Mesenteric fat pad (tissue), 1 donor: ENCODE data around the gene ZNF138. TPM values are rescaled to one million over a fixed set of nuclear protein-coding genes. Genes with fewer than 3 reads are reported as not detected.
"Not testable (repeated sequence)": the region's sequence is repeated elsewhere in the genome, so short reads cannot be mapped to it uniquely, and the experiment has no call there.

Experiments
- DNase-seq: peaks from one replicate; pipeline ENCODE4 v3.0.0-alpha.2; 2020; ENCODE audit warnings: low spot score
- total RNA-seq: library from RNA; stranded (reverse); fragmentation: NEBNext Ultra II Directional; extraction: Animal tissue kit (Norgen Biotek cat#: 25700); gene quantifications from one replicate; pipeline ENCODE4 v1.2.1, GENCODE V29; 2021
- donor health status: DM: yes; HTN: yes; CAD: no.

ZNF138 gene
- total RNA-seq, 1 donor from 2014 or later: 4.0 TPM

DNA sequence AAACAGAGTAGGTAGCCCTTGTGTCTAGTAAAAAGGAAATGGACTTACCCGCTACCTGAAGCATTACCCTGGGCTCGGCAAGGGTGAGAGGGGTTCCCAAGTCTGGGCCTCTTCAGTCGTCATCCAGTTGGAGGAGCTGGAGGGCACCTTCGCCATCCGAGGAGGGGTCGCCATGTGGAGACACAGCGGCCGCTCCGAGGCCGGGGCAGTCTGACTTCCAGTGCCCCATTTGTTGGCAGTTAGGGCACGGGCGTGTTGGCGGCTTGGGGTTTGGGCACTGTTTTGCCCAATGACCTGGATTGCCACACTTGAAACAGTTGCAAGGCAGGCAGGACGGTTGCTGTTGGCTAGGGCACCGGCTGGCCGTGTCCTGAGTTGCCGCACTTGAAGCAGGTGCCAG is 43.8 kb downstream of the ZNF138 start:
- not testable (repeated sequence) for DNase-seq

DNA sequence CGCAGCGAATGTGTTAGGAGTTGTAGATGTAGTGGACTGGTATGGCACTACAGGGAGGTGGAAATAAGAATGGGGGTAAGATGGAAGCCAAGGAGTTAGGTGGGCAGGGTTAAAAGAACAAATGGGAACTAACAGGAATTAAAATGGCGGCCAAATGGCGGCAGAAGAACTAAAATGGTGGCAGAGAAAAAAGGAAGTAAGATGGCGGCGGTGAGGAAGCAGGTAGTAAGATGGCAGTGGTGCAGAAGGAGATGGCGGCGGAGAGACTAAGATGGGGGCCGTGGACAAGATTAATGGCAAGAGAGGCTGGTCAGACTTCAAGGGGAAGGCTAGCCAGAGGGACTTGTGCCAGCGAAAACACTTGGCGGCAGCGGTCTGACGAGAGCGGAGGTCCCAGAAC is 44.5 kb downstream of the ZNF138 start:
- DNase-seq: no peak

DNA sequence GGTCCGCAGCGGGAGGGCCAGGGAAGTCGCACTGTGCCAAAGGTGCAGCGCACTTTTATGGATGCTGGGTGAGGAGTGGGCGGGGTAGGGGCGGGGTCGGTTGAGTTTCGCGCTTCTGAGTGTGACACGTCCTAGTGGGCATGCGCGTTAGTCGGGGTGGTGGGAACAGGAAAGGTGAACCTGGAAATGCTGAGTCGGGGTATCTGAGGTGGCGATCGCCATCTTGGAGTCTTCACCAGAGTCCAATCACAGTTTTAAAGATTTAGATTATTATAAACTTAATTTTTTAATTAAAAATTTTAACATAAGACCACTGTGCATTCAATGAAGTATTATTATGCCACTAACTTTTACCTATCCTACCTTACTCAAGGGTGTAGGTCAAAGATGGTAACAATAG is 45.7 kb downstream of the ZNF138 start:
- DNase-seq: no peak

DNA sequence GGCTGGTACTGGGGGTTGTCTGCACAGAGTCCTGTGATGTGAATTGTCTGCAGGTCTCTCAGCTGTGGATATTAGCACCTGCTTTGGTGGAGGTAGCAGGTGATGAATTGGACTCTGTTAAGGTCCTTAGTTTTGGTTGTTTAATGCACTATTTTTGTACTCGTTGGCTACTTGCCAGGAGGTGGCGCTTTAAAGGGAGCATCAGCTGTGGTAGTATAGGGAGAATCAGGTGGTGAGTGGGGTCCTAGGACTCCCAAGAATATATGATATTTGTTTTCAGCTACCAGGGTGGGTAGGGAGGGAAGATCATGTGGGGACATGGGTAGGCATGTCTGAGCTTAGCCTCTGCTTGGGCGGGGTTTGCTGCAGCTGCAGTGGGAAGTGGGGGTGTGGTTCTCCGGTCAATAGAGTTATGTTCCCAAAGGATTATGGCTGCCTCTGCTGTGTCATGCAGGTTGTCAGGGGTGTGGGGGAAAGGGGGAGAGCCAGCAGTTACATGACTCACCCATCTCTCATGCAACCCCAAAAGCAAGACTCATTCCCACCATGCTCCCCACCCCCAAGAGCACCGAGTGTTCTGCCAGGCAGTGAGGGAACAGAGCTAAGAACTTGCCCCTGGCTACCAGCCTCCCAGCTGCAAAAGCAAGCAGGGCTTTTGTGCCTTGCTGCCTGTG is 55.2 kb downstream of the ZNF138 start:
- no peak for DNase-seq

DNA sequence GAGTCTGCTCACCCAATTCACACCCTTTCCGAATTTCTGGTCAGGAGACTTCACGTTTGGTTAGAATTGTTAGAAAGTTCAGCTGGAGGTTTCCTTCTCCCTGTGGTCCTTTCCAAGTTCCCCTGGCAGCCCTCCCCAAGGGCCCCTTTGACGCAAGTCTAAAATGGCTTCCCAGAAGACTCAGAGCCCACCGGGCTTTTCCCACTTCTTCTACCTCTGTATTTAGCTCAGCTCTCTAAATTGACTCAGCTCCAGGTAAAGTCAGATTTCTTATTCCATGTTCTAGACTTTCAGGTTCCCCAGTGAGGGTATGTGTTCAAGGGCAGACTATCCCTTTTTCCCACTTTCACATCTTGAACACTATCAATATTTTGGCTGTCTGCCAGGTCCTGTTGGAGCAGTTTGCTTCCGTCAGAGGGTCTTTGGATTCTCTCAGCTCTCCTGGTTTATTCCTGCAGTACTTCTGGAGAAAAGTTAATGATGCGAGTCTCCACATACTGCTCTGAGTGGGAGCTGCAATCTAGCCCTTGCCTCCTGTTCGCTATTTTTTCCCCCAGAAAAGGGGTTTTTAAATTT is 55.8 kb downstream of the ZNF138 start:
- DNase-seq: no peak

DNA sequence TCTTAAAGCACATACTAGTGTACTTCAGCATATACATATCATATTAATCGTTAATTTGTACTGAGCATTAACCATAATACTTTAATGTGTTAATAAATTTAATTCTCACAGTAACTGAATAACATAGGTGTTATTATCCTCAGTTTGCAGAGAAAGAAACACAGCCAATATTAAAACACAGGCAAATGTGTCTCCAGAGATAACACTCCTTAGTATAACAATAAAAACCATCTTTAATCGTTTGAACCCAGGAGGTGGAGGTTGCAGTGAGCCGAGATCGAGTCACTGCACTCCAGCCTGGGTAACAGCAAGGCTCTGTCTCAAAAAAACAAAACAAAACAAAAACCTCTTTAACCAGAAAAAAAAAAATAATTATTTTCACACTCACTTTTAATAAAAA is 59.5 kb downstream of the ZNF138 start:
- DNase-seq: no peak

DNA sequence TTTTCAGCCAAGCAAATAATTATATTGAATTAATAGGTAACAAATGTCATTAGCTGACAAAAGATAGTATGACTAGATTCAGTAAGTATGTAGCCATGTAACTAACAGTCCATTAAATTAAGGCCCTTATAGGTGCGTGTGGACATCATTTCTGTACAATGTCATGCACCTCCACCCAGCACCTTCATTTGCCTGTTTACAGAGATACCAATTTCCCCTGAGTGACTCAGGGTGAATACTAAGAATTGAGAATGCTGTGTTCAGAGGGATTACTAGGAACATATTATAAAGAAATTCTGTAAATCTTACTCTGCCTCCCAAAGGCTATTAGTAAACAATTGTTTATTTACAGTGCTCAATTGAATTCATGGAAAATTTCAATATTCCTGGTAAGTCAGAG is 60.7 kb downstream of the ZNF138 start:
- no peak for DNase-seq

DNA sequence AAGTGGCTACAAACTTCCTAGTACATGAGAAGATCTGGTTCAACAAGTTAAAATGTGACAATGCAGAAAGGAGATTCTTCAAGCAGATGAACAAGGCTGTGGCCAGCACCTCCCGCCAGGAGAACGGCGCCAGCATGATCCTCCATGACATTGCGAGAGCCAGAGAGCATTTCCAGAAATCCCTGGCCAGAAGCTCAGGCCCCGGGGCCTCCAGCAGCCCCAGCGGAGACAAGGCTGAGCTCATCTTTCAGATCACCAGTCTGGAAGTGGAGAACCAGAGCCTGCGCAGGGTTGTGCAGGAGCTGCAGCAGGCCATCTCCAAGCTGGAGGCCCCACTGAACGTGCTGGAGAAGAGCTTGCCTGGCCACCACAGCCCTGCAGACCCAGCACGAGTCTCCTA is 68.8 kb downstream of the ZNF138 start:
- DNase-seq: peak; percentile 84

DNA sequence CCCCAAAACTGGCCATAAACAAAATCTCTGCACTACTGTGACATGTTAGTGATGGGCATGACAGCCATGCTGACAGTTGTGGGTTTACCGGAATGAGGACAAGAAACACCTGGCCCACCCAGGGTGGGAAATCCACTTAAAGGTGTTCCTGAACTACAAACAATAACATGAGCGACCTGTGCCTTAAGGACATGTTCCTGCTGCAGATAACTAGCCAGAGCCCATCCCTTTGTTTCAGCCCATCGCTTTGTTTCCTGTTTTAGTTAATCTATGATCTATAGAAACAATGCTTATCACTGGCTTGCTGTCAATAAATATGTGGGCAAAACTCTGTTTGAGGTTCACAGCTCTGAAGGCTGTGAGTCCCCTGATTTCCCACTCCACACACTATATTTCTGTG is 69.3 kb downstream of the ZNF138 start:
- peak; percentile 12 for DNase-seq

DNA sequence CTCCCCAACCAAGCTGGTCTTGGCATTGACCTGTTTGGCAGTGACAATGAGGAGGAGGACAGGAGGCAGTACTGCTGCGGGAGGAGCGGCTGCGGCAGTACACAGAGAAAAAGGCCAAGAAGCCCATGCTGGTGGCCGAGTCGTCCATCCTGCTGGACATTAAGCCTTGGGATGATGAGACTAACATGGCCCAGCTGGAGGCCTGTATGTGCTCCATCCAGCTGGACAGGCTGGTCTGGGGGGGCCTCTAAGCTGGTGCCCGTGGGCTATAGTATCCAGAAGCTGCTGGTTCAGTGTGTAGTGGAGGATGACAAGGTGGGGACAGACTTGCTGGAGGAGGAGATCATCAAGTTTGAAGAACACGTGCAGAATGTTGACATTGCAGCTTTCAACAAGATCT is 69.7 kb downstream of the ZNF138 start:
- DNase-seq: peak; percentile 28

DNA sequence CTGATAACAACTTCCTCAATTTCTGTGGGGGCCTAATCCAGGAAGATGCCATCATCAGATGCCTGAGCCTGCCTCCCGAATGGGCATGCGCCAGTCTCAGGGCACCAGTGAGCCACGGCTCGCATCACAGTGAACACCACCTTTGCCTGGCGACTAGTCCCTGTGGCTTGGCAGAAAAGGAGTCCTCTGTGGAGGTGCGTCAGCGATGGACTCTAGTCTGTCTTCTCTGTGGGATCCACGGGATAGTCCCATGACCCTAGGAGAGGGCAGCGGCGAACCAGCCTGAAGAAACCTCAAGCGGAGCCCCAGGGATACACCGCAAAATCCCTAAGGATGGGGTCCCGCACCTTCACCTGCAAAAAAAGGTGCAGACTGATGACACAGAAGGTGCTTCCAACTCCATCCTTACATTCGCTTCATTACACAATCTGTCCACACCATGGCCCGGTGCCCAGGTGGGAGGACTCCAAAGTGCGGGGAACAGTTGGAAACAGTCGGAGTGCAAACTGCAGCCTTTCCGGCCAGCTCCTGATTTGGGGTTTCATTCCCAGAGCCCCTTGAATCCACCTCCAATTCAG is 73.7 kb downstream of the ZNF138 start:
- DNase-seq: no peak

DNA sequence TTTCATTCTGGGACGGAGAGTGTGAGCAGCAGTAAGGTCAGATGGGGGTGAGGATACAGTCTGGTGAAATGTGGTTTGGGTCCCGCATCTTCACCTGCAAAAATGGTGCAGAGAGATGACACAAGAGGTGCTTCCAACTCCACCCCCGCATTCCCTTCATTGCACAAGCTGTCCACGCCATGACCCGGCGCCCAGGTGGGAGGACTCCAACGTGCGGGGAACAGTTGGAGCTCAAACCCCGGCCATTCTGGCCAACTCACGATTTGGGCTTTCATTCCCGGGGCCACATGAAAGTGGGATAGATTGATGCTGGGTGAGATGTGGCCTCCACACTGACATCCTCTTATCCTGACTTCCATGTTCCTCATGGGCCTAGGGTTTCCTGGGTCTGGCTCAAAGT is 74.3 kb downstream of the ZNF138 start:
- no peak for DNase-seq

DNA sequence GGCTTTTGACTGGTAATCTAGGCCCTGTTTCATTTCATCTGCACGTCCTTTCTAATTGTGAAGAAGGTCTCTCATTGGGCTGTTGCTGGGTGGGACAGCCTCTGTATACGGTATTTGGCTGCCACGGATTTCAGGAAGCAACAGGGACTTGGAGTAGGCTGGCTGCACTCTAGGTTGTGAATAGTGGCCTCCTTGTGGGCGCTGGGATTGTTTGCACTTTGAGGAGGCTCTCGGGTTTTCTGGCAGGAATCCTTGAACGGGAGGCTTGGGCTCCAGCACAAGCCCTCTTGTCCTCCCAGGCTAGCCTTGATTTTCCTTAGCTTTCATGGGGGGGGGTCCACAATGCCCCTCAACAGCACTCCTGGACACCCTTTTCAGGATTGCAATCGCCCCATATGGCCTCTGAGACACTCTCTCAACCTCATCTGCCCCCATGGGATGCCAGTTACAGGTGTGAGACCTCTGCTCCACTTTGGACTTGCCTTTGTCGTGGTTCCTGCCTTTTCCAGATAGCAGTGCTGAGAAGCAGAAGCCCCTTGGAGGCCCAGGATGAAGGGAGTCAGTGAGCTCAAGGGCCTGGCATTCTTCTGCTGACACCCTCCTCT is 75.0 kb downstream of the ZNF138 start:
- no peak for DNase-seq

DNA sequence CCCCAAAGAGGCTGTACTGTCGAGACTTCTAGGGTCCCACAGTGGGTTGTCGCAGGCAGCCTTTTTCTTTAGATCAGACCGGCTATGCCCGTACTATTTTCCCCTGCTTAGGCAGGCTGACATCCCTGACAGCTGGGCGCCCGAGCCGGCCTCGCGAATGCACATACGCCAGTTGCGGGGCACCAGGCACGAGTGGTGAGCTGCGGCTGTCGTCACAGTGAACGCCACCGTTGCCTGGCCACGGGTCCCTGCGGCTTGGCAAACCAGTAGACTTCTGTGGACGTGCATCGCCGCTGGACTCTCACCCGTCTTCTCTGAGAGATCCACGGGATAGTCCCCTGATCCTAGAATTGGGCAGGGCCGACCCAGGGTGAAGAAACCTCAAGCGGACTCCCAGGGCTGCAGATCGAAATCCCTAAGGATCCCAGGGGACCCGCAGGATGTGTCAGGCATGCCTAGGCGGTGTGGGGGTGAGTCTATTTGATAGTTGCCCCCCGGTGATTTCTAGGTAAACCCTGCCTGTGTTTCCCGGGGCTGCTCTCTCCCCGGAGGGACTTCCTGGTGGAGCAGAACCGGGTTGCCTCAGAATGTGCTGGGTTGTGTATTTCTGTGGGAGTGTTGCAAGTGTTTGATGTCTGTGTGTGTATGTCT is 75.8 kb downstream of the ZNF138 start:
- DNase-seq: peak; percentile 86

DNA sequence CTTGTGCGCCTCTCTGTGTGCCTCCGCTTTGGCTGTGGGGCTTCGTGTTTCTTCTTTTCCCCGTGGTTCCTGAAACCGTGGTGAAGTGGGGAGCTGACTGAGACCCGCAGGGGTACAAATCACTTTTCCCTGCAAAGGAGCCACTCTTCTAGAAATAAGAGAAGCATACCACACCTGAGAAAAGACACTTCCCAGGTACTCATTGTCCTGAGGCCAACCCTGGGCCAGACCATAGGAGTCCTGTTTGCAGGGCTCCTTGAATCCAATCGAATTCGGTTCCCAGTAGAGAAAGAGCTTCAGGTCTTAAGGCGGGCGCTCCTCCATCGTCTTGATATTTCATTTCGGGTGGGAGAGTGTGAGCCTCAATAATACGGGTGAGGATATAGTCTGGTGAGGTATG is 76.4 kb downstream of the ZNF138 start:
- DNase-seq: no peak

DNA sequence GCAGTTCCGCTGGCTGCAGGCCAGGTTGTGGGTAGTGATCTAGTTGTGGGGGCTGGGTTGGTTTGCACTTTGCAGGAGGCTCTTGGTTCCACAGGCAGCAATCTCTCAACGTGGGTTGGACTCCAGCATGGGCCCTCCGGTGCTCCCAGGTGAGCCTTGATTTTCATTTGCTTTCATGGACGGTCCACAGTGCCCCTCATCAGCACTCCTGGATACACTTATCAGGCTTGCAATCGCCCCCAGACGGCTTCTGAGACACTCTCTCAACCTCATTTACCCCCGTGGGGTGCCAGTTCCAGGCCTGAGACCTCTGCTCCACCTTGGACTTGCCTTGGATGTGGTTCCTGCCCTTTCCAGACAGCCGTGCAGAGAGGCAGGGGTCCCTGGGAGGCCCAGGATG is 77.5 kb downstream of the ZNF138 start:
- DNase-seq: no peak

DNA sequence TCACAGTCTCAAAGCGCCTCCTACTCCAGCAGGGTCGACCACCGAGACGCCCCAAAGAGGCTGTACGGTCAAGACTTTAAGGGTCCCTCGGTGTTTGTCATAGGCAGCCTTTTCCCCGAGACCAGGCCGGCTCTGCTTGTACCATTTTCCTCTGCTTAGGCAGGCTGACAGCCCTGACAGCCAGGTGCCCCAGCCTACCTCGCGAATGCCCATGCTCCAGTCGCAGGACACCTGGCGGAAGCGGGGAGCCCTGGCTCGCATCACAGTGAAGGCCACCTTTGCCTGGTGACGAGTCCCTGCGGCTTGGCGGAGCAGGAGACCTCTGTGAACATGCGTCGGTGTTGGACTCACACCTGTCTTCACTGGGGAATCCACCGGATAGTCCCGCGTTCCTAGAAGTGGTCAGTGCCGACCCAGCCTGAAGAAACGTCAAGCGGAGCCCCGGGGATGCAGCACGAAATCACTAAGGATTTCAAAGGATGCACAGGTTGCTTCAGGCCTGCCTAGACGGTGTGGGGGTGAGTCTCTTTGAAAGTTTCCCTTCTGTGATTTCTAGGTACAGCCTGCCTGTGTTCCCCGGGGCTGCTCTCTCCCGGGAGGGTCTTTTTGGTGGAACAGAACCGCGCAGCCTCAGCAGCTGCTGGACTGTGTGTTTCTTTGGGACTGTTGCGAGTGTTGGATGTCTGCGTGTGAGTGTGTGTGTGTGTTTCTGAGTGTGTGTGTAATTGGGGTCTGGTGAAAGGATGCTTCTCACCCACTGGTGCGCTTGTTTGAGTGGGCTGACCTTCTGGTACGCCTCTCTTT is 78.3 kb downstream of the ZNF138 start:
- DNase-seq: no peak

DNA sequence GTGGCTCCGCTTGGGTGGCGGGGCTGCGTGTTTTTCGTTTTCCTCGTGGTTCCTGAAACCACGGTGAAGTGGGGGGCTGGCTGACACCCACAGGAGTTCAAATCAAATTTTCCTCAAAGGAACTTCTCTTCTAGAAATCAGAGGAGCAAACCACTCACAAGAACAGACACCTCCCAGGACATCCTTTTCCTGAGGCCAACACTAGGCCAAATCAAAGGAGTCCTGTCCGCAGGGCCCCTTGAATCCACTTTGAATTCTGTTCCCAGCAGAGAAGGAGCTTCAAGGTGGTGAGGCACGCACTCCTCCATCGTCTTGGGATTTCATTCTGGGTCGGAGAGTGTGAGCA is 78.9 kb downstream of the ZNF138 start:
- peak; percentile 81 for DNase-seq

DNA sequence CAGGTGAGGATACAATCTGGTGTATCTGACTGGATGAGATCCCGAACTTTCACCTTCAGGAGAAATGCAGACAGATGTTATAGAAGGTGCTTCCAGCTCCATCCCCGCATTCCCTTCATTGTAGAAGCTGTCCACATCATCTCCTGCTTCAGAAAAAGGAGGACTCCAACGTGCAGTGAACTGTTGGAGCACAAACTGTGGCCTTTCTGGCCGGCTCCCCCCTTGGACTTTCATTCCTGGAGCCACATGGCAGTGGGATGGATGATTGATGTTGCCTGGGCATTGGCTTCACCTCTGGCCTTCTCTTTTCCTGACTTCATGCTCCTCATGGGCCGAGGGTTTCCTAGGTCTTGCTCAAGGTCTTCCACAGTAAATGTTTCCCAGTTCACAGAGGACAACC is 79.3 kb downstream of the ZNF138 start:
- DNase-seq: peak; percentile 64

DNA sequence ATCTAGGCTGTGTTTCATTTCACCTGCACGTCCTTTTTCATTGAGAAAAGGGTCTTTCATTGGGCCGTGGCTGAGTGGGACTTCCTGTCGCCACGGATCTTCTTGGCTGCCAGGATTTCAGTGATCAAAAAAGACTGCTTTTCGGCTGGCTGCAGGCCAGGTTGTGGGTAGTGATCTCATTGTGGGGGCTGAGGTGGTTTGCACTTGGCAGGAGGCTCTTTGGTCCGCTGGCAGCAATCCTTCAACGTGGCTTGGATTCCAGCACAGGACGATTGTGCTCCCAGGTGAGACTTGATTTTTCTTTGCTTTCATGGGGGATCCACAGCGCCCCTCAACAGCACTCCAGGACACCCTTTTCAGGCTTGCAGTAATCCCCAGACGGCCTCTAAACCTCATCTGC is 79.9 kb downstream of the ZNF138 start:
- no peak for DNase-seq

DNA sequence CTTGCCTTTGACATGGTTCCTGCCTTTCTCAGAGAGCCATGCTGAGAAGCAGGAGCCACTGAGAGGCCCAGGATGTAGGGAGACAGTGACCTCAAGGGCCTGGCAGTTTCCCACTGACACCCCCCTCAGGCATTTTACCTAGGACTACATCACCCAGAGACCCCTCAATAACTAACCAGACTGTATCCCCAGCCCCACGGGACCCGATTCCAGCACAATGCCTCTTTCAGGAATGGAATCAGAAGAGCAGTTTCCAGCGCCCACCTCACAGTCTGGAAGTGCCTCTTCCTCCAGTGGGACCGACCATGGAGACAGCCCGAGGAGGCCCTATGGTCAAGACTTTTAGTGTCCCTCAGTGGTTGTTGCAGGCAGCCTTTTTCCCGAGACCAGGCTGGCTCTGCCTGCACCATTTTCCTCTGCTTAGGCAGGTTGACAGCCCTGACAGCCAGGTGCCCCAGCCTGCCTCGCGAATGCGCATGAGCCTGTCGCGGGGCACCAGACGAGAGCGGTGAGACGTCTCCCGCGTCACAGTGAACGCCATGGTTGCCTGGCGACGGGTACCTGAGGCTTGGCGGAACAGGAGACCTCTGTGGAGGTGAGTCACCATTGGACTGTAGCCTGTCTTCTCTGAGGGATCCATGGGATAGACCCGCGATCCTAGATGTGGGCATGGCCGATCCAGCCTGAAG is 80.5 kb downstream of the ZNF138 start:
- DNase-seq: no peak
